Measurements from ENCODE around the gene TSPAN14.
A peak's percentile ranks its signal among the peaks of the same experiment; 100 is the strongest.
"Not testable (repeated sequence)": the region's sequence is repeated elsewhere in the genome, so short reads cannot be mapped to it uniquely, and the experiment has no call there.

Gene TSPAN14

GRCh38 chr10:80530816-80531215 is 76.7 kb downstream of the TSPAN14 start:
- DNase-seq, result no peak

DNA sequence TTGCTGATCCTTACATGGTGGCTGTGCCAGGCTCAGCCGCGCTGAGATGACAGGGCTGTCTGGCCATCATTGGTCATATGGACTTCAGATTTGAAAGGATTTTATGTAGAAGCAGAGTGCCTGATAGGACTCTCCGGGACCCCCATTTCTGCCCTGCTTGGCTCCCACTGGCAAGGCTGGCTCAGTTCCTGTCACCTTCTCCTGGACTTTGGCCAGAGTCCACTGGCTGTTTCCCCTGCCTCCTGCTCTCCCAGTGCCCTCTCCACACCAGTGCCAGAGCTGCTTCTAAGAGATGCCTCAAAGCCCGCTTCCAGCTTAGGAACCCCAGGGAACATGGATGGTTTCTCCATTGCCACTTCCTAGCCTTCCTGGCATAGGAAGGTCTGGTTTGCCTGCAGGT is 78.5 kb downstream of the TSPAN14 start:
- no peak for DNase-seq

- DNase-seq, result not testable (repeated sequence)
These were observed 79.9 kb downstream of the TSPAN14 start for GRCh38 chr10:80534059-80534458.

GRCh38 chr10:80534646-80535045 is 80.5 kb downstream of the TSPAN14 start:
- DNase-seq, result not testable (repeated sequence)

- DNase-seq, result peak; percentile 85
These were observed 81.7 kb downstream of the TSPAN14 start for GRCh38 chr10:80535671-80536360.

DNA sequence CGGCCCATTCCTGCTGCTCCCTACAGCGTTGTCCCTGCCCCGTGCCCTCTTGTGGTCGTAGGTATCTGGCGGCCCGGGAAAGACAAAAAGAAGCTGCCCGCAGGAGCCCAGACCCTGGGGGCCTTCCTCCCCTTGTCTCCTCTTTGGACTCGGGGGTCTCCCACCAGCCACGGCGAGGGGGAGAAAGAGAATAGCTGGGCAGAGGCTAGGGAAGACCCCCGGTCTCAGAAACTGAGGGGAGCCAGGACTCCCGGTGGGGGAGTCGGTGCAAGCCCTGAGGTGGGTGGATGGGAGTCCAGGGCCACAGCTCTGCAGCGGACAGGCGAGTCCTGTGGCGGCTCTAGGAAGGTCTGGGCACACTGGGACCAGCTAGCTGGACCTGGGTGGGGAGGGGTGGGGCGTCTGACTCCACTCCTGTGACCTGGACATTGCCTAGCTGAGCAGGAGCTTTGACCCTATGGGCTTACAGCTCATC is 82.3 kb downstream of the TSPAN14 start:
- DNase-seq, result no peak

DNA sequence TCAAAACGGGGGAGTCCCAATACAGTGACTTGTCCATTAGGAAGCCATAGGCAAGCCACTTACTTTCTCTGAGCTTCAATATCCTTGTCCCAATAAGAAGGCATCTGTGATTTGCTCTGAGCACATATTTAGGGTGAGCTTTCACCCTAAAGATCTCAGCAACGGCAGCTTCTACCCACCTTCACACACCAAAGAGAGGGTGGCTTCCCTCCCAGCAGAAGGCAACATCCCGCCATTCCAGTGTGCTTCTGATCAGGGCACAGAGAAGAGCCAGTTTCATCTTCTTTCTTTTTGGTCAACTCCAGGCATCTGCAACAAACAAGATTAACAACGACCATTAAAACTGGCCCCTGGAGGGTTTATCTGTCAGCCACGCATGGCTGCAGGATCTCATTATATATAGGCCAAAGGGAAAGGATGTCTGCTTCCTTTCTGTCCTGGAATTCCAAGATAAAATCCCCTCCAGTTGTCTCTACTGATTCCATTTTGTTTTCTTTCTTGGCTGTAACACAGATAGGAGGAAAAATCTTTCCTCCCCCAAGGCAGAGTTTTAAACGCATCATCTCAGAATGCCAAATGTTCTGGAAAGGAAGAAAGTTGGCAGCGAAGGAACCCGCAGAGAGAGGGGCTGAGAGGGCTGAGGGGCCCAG is 83.1 kb downstream of the TSPAN14 start:
- no peak for DNase-seq

DNA sequence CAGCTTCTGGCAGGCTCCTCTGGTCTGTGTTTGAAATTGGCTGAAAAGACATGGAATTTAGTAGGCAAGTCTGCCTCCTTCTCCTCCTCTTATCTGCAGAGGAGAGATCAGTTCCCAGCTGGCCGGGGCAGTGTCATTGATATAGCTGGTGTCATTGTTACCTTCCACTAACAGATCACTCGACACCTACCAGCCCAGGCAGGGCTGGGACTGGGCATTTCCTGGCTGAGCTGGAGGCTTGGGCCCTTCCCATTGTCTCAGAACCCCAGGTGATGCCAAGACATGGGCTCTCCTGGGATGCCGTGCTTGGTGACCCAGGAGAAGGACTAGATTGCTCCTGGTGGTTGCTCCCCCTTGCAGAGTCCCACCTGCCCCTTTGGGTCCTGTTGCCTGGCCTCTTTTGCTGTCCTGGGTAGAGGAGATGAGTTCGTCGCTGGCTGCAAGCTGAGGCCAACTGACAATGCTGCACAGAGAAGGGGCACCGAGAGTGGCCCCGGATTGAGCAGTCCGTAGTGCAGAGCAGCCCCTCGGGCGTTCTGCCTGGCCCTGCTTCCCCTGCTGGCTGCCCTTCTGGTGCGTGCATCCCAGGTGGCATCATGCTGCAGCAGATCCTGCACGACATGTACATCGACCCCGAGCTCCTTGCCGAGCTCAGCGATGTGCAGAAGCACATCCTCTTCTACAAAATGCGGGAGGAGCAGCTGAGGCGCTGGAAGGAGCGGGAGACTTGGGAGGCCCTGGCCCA is 83.8 kb downstream of the TSPAN14 start, which contains the start of gene SH2D4B:
SH2D4B (plus strand) TSS at position 167 of the 745 bp plus-strand sequence; CDS start at position 597, 430 bp downstream.
- no peak for DNase-seq

DNA sequence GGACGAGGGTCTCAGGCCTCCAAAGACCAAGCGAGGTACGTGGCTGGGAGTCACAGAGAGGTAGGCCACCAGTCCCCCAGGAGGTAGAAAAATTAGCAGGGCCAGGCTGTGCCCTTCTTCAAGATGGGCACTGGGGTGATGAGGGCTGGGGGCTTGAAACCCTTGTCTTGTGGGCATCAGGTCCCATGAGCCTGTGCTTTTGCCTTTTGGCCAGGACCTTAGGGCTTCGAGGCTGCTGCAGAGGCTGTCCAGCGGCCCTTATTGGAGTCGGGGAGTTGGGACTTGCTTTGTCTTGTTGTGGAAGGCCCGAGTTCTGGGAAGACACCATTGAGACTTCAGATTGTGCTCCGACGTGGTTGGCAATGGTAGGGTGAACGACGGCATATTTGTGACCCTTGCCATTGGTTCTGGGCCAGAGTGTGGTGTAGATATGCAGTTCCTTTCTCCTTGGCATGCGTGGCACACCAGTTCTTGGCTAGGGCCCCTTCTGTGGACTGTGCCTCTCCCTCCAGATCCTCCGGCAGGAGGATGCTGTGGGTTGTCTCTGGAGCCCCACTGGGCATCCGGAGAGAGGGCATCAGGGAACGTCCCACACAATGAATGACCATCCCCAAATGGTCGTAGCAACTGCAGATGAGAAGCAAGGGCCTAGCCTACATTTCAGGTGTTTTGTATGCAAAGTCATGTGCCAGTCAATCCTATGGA is 84.5 kb downstream of the TSPAN14 start:
- no peak for DNase-seq

- peak; percentile 34 for DNase-seq
These were observed 85.4 kb downstream of the TSPAN14 start for GRCh38 chr10:80539421-80540031.

DNA sequence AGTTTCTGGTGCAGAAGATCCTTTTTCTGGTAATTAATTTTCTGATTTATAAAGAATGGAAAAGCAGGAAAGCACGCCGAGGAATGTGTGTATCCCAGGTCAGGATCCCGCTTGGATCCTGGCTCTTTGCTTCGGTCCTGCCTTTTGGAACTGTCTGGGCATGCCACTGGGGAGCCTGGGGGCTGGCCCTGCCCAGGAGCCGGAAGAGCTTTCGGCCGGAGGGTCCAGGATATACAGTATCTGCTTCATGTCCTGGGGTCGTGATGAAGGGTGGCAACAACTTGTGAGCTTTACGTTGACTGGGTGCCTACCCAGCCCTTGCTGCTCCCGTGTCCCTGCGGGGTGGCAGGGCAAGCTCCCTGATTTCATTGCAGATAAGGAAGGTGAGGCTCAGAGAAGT is 86.0 kb downstream of the TSPAN14 start:
- DNase-seq, result no peak

- DNase-seq, result no peak
These were observed 86.5 kb downstream of the TSPAN14 start for GRCh38 chr10:80540618-80540980.

- peak; percentile 34 for DNase-seq
These were observed 87.1 kb downstream of the TSPAN14 start for GRCh38 chr10:80540981-80541750.

- DNase-seq, result no peak
These were observed 87.9 kb downstream of the TSPAN14 start for GRCh38 chr10:80542053-80542452.

GRCh38 chr10:80542652-80543318 is 88.7 kb downstream of the TSPAN14 start:
- no peak for DNase-seq

- not testable (repeated sequence) for DNase-seq
These were observed 89.2 kb downstream of the TSPAN14 start for GRCh38 chr10:80543319-80543672.

DNA sequence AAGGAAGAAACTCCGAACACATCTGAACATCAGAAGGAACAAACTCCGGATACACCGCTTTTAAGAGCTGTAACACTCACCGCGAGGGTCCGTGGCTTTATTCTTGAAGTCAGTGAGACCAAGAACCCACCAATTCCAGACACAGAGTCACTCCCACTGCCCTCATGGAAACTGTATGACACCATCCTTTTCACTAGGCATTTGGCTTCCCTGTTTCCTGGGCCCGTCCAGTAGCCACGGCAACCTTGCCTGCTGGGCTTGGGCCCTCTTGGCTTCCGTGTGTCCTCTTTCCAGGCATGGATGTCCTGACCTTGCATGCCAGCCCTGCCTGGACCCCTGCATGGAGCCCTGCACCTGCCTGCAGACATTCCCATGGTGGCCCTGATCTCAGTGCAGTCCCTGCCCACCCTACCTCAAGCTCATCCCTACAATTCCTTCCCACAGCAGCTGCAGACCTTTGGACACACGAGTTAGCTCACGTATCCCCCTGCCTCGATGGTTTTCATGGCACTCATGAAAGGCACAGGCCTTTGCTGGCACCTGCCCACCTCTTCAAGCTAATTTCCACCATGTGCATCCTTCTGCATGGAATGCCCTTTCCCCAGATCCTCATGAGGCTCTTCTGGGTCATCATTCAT is 90.3 kb downstream of the TSPAN14 start:
- DNase-seq, result no peak

DNA sequence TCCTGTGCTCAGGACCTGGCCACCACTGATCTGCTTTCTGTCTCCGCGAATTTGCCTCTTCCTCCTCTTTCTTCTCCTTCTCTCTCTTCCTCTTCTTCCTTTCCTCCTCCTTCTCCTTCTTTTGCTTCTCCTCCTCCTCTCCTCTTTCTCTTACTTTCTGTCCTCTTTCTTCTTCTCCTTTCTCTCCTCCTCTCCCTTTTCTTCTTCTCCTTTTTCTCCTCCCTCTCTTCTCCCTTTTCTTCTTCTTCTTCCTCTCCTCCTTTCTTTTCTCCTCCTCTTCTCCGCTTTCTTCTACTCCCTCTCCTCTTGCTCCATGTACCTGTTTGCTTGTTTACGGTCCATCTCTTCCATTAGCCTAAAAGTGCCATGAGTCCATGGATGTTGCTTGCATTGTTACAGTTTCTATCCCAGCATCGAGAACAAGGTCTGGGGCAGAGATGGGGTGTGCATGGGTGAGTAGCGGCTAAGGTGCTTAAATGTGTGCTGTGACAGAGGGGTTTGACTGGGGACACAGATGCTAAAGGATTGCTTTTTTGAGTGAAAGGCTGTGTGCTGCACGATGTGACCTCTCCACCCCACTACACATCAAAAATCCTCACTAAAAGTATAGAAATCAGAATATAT is 91.3 kb downstream of the TSPAN14 start:
- DNase-seq, result no peak

DNA sequence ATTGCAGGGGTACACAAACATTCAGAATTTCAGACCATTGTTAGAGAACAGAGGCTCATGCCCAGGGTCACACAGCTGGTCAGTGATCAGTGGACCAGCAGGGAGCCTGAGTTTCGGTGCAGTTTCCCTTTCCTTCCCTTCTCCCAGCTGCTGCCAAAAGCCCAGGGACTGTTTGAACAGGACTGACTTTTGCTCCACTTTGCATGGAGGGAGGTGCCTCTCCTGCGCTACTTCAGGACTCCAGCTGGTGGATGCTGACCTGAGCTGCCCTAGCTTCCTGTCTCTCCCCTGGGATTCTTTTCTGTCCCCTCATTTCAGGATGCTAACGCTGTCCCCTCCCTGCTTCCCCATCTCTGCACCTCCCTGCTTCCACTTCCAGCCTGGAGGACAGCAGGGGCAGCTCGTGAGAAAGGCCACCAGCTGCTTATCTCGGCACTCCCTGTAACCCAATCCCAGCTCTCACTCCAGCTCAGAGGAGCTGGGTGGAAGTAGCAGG is 98.1 kb downstream of the TSPAN14 start:
- DNase-seq, result no peak

- DNase-seq, result no peak
These were observed 99.3 kb downstream of the TSPAN14 start for GRCh38 chr10:80553436-80553835.

Data from CD4-positive, alpha-beta T cell treated with Interferon gamma for 1 hour (primary cell).